ENCODE measurements around the gene ATP5F1D.
A peak's percentile ranks its signal among the peaks of the same experiment; 100 is the strongest.

ATP5F1D gene

DNA sequence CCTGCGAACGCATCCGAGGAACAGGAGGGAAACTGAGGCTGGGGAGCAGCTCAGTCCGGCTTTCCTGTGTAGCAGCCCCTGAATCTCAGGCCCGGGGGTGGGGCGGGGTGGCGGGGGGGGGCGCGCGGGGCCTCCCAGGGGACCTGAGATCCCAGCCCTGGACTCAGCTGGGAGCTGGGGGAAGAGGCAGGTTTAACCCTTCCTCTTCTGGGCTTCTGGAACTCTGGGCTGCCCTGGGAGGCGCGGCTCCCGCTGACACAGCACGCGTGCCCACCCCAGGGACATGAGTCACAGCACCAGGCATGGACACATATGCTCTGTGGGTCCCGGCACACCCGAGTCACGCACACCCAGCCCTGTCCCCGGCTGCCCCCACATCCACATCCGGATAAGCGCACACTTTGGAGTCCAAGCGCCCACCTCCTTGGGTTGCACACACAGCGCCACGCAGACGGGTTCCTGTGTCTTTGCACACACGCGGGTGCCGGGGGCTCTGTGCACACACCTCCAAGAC, 24.1 kb downstream of the ATP5F1D start:
- peak; percentile 38 for DNase-seq (ENCODE audit: low spot score)
- CTCF ChIA-PET: interaction anchor here (1.7 to 10.3 kb wide), 3 partner anchors 11 to 21 kb away, joined by 4 to 116 read pairs (median 6); no protein-coding TSS in a partner anchor
- peak overlapping the region; percentile 100 for H3K27ac ChIP-seq
- TF ChIP-seq, protein P1, sequence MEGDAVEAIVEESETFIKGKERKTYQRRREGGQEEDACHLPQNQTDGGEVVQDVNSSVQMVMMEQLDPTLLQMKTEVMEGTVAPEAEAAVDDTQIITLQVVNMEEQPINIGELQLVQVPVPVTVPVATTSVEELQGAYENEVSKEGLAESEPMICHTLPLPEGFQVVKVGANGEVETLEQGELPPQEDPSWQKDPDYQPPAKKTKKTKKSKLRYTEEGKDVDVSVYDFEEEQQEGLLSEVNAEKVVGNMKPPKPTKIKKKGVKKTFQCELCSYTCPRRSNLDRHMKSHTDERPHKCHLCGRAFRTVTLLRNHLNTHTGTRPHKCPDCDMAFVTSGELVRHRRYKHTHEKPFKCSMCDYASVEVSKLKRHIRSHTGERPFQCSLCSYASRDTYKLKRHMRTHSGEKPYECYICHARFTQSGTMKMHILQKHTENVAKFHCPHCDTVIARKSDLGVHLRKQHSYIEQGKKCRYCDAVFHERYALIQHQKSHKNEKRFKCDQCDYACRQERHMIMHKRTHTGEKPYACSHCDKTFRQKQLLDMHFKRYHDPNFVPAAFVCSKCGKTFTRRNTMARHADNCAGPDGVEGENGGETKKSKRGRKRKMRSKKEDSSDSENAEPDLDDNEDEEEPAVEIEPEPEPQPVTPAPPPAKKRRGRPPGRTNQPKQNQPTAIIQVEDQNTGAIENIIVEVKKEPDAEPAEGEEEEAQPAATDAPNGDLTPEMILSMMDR (conservative IDR thresholded peaks at IDR 0.05; ENCODE audit: low read depth): no peak
- POLR2A ChIA-PET (ENCODE audit: low non-redundant PET): interaction anchor here (0.5 to 1.4 kb wide), 4 partner anchors 13 to 759 kb away, joined by 3 to 14 read pairs (median 3); partner anchors contain the start of gene ATP5F1D

DNA sequence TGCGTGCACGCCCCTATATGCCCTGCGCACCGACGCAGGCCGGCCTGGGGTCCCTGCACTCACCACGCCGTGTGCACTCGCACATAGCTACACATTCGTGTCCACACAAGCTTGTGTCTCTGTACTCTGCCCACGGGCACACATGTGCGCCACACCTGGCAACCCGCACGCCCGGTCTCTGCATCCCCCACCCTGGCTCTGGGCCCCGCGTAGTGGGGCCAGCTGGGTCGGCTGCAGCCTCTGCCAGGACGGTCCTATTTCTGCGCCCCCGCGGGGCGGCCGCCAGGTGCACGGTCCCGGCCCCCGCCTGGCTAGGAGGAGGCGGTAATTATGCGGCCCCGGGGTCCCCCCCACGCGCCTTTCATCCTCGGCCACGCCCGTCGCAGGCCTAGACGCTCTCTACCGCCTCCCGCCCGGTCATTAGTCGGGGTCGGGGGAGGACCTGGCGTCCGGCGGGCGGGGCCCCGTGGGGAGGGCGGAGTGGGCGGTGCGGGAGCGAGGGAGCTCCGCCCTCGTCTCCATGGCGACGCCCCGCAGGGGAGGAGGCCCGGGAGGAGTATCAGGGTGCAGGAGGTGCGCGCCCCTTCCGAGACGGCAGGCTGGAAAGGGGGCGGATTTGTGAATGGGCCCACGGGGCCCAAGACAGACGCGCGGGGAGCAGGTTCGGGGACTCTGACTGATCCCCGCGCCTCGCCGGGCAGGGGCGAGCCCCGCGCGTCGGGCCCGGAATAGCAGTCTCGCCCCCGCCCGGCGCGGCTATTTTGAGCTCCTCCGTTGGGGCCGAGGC, 24.8 kb downstream of the ATP5F1D start:
- POLR2A ChIA-PET (ENCODE audit: low non-redundant PET): interaction anchor here (0.6 to 1.4 kb wide), 4 partner anchors 10 to 22 kb away, joined by 3 to 14 read pairs (median 8); no protein-coding TSS in a partner anchor
- TF ChIP-seq, protein P1 (conservative IDR thresholded peaks at IDR 0.05; ENCODE audit: low read depth): no peak
- peak; percentile 90 for DNase-seq (ENCODE audit: low spot score)
- CTCF ChIA-PET: interaction anchor here (0.6 to 10.3 kb wide), 5 partner anchors 11 to 174 kb away, joined by 4 to 116 read pairs (median 6); no protein-coding TSS in a partner anchor
- peak overlapping the region; percentile 100 for H3K27ac ChIP-seq

DNA sequence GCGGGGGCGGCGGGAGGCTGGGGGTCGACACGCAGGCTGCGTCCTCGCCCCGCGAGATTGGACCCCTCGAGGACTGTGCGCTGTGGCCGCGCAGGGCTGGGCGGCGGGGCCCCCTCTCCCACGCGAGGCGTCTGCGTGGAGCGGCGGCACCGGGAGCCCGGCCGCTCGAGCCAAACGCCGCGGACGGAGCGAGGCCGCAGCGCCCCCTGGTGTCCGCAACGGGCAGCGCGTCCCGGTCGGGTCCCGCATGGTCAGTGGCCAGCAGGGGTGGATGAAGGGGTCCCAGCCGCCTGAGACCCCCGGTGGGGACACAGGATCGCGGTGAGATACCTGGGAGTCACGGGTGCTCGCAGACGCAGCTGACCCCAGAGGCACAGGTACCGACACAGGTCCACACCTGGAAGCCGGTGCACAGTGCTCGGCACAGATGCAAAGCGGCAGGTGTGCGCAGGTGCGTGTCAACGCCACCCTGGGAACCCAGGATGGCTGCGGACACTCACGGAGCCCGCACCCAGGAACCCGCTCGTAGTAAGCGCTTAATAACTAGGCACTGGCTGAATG, 25.4 kb downstream of the ATP5F1D start:
- CTCF ChIA-PET: interaction anchor here (1.7 to 10.3 kb wide), 3 partner anchors 12 to 22 kb away, joined by 6 to 116 read pairs (median 9); no protein-coding TSS in a partner anchor

DNA sequence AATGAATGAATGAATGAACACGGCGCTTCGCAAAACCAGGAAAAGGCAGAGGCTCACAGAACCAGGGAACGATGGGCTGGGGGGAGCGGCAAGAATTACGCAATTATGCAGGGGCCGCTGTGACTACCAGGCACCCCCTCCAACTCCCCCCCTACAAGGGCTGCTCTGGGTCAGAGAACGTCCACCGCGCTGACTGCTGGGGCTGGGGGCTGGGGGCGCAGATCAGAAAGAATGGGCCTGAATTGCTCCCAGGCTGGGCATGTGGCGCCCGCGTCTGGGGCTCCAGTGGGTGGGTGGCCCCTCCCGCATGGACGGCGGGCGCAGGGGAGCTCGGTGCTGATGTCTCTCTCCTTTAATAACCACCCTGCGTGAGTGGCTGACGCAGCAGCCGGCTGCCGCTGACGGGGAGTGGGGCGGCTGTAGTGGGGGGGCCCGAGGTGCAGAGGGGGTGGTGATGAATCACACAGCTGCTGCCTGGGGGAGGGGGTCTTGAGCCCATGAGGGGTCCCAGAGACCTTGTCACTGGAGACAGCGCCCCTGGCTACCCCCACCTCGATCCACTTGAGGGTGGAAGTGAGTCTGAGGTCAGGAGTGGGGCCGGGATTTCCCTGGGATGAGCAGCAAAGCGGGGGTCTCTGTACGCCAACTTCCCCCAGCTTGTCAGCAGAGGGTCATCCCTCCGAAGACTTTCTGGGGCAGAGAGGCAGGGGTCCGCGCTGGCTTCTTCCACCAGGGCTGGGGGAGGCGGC, 26.1 kb downstream of the ATP5F1D start:
- TF ChIP-seq, protein P1 (conservative IDR thresholded peaks at IDR 0.05; ENCODE audit: low read depth): no peak
- ChIA-PET POLR2A (ENCODE audit: low non-redundant PET) (interaction anchor here (2.7 kb wide), 1 partner anchor 23 kb away, joined by 40 read pairs; no protein-coding TSS in a partner anchor), CTCF (interaction anchor here (0.7 to 10.3 kb wide), 5 partner anchors 12 to 27 kb away, joined by 3 to 116 read pairs (median 6); no protein-coding TSS in a partner anchor)
- H3K27ac ChIP-seq: peak overlapping the region; percentile 100
- no peak for DNase-seq (ENCODE audit: low spot score)

More for the DNA sequence above, 25.4 kb downstream of the ATP5F1D start:
- TF ChIP-seq, protein P1 (conservative IDR thresholded peaks at IDR 0.05; ENCODE audit: low read depth): peak; percentile 94
- POLR2A ChIA-PET (ENCODE audit: low non-redundant PET): interaction anchor here (0.6 to 1.4 kb wide), 4 partner anchors 11 to 23 kb away, joined by 3 to 14 read pairs (median 8); no protein-coding TSS in a partner anchor
- peak overlapping the region; percentile 100 for H3K27ac ChIP-seq
- no peak for DNase-seq (ENCODE audit: low spot score)

DNA sequence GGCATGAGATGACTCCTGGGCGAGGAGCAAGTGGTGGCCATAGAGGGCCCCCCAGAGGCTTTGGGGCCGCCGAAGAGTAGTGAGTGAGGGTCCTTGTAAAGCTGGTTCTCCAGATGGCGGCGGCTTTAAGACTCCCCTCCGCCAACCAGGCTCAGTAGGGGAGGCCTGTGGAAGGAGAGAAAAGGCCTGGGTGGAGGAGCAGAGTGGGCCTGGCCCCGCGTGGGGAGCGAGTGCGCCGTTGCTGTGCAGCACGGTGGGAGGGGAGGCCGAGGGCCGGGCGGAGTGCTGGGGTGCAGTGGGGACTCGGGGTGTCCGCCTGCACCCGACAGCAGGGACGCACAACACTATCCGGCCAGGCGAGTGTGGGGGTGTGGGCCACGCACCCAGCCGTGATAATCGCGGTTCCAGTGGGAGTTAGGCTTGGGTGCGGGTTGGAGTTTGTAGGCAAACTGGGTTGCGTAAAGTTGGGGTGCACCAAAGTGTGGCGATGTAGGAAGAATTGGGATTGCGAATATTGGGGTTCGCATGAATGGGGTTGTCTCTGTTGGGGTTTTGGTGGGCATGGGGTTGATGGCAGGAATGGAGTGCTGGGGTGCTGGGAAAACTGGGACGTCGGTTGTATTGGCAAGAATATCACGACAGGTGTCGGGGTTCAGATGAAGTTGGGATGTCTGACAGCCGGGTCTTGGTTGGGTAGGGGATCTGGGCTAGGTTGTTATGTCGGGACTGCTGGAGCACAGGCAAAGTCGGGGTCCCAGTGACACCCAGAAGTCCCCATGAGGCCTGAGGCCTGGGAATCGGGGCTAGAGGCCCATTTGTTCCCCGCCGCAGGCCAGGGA, 26.9 kb downstream of the ATP5F1D start:
- ChIA-PET CTCF (interaction anchor here (0.7 to 10.3 kb wide), 3 partner anchors 20 to 28 kb away, joined by 3 to 116 read pairs (median 4); no protein-coding TSS in a partner anchor), POLR2A (ENCODE audit: low non-redundant PET) (interaction anchor here (0.5 to 2.7 kb wide), 8 partner anchors 15 to 81 kb away, joined by 3 to 40 read pairs (median 4); no protein-coding TSS in a partner anchor)
- TF ChIP-seq, protein P1 (conservative IDR thresholded peaks at IDR 0.05; ENCODE audit: low read depth): no peak
- H3K27ac ChIP-seq: peak overlapping the region; percentile 100
- no peak for DNase-seq (ENCODE audit: low spot score)

Data from RWPE1 (cell line).